ENCODE data around the gene SDK1. TPM values are rescaled to one million over a fixed set of nuclear protein-coding genes. Genes with fewer than 3 reads are reported as not detected.

The SDK1 gene
- total RNA-seq, 4 donors from 2014 or later, result 1.2 to 1.8 (median 1.5) TPM

- TF ChIP-seq CTCF (IDR thresholded peaks at IDR 0.05 in 4 of 5, conservative IDR thresholded peaks at IDR 0.05 in 1 of 5), result no peak
- no peak for TF ChIP-seq POLR2A (IDR thresholded peaks at IDR 0.05)
- no peak overlapping the region for H3K27ac ChIP-seq
- H3K36me3 ChIP-seq, result no peaks in the 10 kb centered on the region
- H3K4me1 ChIP-seq, result no peaks in the 10 kb centered on the region
- H3K27me3 ChIP-seq, result no peaks in the 10 kb centered on the region
- in situ Hi-C loops (cut with MboI; ENCODE audit: low sequenced_read_pairs in 4 of 4) (no loop called here), intact Hi-C loops (cut with DNase I; ENCODE audit: low total_unique reads) (no loop called here)
- no peak overlapping the region for H3K4me3 ChIP-seq
- ATAC-seq (no peak), DNase-seq (no peak)
- H3K9me3 ChIP-seq, result no peaks in the 10 kb centered on the region
These were observed 664.0 kb downstream of the SDK1 start for GRCh38 chr7:3964980-3965606.

- Histone ChIP-seq H3K4me1 (no peaks in the 10 kb centered on the region), H3K4me3 (no peak overlapping the region), H3K27me3 (no peaks in the 10 kb centered on the region), H3K36me3 (no peaks in the 10 kb centered on the region), H3K9me3 (no peaks in the 10 kb centered on the region), H3K27ac (no peak overlapping the region)
- in situ Hi-C loops (cut with MboI; ENCODE audit: low sequenced_read_pairs in 4 of 4), result no loop called here
- TF ChIP-seq POLR2A (IDR thresholded peaks at IDR 0.05), result no peak
- no peak for TF ChIP-seq CTCF (IDR thresholded peaks at IDR 0.05 in 4 of 5, conservative IDR thresholded peaks at IDR 0.05 in 1 of 5)
- DNase-seq (no peak), ATAC-seq (no peak)
- intact Hi-C loops (cut with DNase I; ENCODE audit: low total_unique reads), result no loop called here
These were observed 664.8 kb downstream of the SDK1 start for GRCh38 chr7:3965794-3966395.

GRCh38 chr7:3968234-3968633, 667.2 kb downstream of the SDK1 start:
- no peak for DNase-seq
- no peaks in the 10 kb centered on the region for H3K27me3 ChIP-seq
- no peaks in the 10 kb centered on the region for H3K36me3 ChIP-seq
- TF ChIP-seq CTCF (IDR thresholded peaks at IDR 0.05 in 4 of 5, conservative IDR thresholded peaks at IDR 0.05 in 1 of 5) (no peak), POLR2A (IDR thresholded peaks at IDR 0.05) (no peak)
- H3K9me3 ChIP-seq, result no peaks in the 10 kb centered on the region
- H3K4me3 ChIP-seq, result no peak overlapping the region
- no peak for ATAC-seq
- in situ Hi-C loops (cut with MboI; ENCODE audit: low sequenced_read_pairs in 4 of 4) (no loop called here), intact Hi-C loops (cut with DNase I; ENCODE audit: low total_unique reads) (no loop called here)
- H3K4me1 ChIP-seq, result no peaks in the 10 kb centered on the region
- H3K27ac ChIP-seq, result no peak overlapping the region

GRCh38 chr7:3969286-3969685, 668.2 kb downstream of the SDK1 start:
- H3K27ac ChIP-seq, result no peak overlapping the region
- in situ Hi-C loops (cut with MboI; ENCODE audit: low sequenced_read_pairs in 4 of 4) (no loop called here), intact Hi-C loops (cut with DNase I; ENCODE audit: low total_unique reads) (no loop called here)
- H3K4me1 ChIP-seq, result no peaks in the 10 kb centered on the region
- no peaks in the 10 kb centered on the region for H3K27me3 ChIP-seq
- ATAC-seq, result no peak
- no peaks in the 10 kb centered on the region for H3K9me3 ChIP-seq
- DNase-seq, result no peak
- TF ChIP-seq POLR2A (IDR thresholded peaks at IDR 0.05) (no peak), CTCF (IDR thresholded peaks at IDR 0.05 in 4 of 5, conservative IDR thresholded peaks at IDR 0.05 in 1 of 5) (no peak)
- H3K4me3 ChIP-seq, result no peak overlapping the region
- no peaks in the 10 kb centered on the region for H3K36me3 ChIP-seq
